Measurements from ENCODE around the gene ACAT1. TPM values are rescaled to one million over a fixed set of nuclear protein-coding genes. Genes with fewer than 3 reads are reported as not detected.
"Not testable (repeated sequence)": the region's sequence is repeated elsewhere in the genome, so short reads cannot be mapped to it uniquely, and the experiment has no call there.

The ACAT1 gene
- polyA plus RNA-seq (ENCODE audit: insufficient read length in 3 of 3), result 100 to 1,000 TPM in 2 of 3 donors, 10 to 100 TPM in 1; 92.4 to 126 (median 106) TPM

GRCh38 chr11:108121274-108122155, at the start of gene ACAT1:
Gene ACAT1, plus strand, starts transcription at chr11:108121567. Its CDS starts 40 bp downstream, at chr11:108121607.
- DNase-seq (ENCODE audit: low read depth in 3 of 3, low spot score in 2 of 3), result peak; percentile 54 to 87 (median 75)

DNA sequence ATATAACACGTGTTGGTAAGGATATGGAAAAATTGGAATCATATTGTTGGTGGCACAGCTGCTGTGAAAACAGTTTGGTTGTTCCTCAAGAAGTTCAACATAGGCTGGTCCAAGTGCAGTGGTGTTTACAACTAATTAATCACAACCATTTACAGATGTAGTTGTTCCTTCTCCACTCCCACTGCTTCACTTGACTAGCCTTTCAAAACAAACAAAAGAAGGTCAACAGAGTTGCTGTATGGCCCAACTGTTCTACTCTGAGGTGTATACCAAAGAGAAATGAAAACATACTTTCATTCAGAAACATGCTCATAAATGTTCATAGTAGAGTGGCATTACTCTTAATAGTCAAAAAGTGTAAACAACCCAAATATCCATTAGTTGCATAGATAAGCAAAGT, 36.6 kb upstream of the ACAT1 start:
- DNase-seq (ENCODE audit: low read depth in 3 of 3, low spot score in 2 of 3), result no peak

DNA sequence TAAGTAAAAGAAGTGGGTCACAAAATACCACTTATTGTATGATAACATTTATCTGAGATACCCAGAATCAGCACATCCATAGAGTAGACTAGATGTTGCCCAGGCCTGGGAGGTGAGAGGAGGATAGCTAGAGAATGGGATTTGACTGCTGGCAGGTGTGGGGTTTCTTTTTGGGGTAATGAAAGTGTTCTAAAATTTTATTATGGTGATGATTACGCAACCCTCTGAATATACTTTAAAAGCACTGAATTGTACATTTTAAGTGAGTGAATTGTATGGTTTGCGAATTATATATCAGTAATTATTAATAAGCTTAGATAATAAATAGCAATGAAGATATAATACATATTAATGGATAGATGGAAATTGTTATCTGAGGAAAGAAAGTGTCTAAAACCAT, 35.7 kb upstream of the ACAT1 start:
- DNase-seq (ENCODE audit: low read depth in 3 of 3, low spot score in 2 of 3), result no peak

GRCh38 chr11:108092134-108092533, 29.2 kb upstream of the ACAT1 start:
- DNase-seq (ENCODE audit: low read depth in 3 of 3, low spot score in 2 of 3), result no peak

GRCh38 chr11:108093128-108093904, 28.1 kb upstream of the ACAT1 start:
- no peak for DNase-seq (ENCODE audit: low read depth in 3 of 3, low spot score in 2 of 3)

DNA sequence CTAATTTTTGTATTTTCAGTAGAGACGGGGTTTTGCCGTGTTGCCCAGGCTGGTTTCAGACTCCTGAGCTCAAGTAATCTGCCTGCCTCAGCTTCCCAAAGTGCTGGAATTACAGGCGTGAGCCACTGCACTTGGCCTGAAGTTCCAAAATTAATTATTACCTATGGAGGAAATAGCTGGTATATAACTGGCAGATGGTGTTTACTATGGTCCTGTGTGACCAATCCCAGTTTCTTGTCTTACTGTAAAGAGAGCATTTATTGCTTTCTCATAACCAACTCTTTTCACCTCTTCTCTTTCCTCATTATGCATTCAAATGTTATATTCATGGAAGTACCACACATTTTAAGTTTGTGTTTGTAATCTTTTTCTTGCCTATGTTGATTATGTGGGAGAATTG, 24.2 kb upstream of the ACAT1 start:
- no peak for DNase-seq (ENCODE audit: low read depth in 3 of 3, low spot score in 2 of 3)

- no peak for DNase-seq (ENCODE audit: low read depth in 3 of 3, low spot score in 2 of 3)
Observed at GRCh38 chr11:108101090-108101775, 20.1 kb upstream of the ACAT1 start.

DNA sequence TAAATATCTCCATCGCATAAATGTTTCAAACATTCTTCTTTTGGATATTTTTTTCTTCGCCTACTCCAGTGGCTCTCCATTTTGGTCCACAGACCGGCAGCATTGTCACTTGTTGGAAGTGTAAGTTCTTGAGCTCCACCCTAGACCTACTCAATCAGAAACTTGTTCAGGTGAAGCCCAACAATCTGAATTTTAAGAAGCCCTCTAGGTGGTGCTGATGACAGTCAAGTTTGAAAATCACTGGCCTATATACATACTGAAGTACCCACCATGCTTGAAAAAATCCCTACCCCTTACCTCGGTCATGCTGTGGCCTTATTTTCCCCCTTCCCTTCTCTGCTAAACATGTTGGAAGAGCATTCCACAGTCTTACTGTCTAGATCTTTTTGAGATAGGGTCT, 10.2 kb upstream of the ACAT1 start:
- no peak for DNase-seq (ENCODE audit: low read depth in 3 of 3, low spot score in 2 of 3)

GRCh38 chr11:108112057-108112456, 9.3 kb upstream of the ACAT1 start:
- DNase-seq (ENCODE audit: low read depth in 3 of 3, low spot score in 2 of 3), result peak in 1 of 3 donors; percentile 15

- DNase-seq (ENCODE audit: low read depth in 3 of 3, low spot score in 2 of 3), result peak in 2 of 3 donors; percentile 13 to 39
Observed at GRCh38 chr11:108115500-108116140, 5.7 kb upstream of the ACAT1 start.

- peak in 1 of 3 donors; percentile 18 for DNase-seq (ENCODE audit: low read depth in 3 of 3, low spot score in 2 of 3)
Observed at GRCh38 chr11:108117746-108118371, 3.5 kb upstream of the ACAT1 start.

DNA sequence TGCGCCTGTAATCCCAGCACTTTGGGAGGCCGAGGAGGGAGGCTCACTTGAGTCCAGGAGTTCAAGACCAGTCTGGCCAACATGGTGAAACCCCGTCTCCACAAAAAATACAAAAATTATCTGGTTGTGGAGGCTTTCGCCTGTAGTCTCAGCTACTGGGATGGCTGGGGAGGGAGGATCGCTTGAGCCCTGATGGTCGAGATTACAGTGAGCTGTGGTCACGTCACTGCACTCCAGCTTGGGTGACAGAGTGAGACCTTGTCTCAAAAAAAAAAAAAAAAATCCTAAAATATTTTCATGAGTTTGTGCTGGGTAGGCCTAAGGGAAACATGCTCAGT, 462 bp upstream of the ACAT1 start:
- not testable (repeated sequence) for DNase-seq (ENCODE audit: low read depth in 3 of 3, low spot score in 2 of 3)

DNA sequence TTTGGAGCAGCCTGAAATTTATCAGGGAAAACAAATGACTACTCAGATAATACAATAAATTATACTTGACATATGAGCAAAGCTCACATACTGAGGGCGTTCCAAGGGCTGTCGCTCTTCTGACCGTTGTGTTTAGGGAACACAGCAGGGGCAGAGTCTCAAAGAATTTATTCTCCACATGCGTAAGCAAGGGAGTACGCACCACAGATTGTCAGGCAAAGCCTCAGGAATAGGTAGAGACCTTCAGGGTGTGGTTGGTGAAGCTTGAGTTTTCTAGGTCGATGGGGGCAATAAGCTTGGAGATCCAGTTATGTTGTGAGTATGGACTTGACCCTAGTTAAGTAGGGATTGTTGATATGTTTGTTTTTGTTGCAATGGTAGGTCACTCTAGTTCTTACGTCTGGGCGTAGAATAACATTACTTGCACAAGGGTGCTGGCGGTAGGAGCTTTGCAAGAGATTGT, 830 bp downstream of the ACAT1 start:
- peak in 2 of 3 donors; percentile 12 to 25 for DNase-seq (ENCODE audit: low read depth in 3 of 3, low spot score in 2 of 3)

- DNase-seq (ENCODE audit: low read depth in 3 of 3, low spot score in 2 of 3), result no peak
Observed at GRCh38 chr11:108125096-108125495, 3.7 kb downstream of the ACAT1 start.

DNA sequence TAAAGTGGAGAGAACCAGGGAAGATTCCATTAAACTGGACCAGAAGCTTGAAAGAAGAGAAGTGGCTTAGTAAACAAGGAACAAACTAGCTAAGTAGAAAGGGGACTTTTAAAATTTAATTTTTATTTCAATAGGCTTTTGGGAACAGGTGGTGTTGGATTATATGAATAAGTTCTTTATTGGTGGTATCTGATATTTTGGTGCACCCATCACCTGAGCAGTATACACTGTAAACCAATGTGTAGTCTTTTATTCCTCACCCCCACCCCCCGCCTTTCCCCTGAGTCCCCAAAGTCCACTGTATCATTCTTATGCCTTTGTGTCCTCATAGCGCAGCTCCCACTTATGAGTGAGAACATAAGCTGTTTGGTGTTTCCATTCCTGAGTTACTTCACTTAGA, 7.4 kb downstream of the ACAT1 start:
- DNase-seq (ENCODE audit: low read depth in 3 of 3, low spot score in 2 of 3), result no peak

DNA sequence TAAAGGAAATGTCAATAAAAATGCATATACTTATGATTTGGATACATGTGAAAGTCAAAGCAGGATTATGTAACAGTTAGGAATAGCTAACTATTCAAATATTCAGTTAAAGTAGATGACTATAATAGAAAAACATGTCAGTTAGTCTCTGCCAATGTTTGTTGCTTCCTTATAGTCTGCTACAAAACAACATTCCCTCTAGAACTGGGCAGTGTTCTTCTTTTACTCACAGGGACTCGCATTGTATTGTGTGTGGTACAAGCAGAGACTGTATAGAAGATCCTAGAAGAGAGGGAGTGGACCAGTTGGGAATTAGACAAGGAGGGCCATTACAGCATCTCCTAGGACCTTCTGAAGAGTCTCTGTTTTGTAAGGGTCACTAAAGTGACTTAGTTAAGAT, 10.6 kb downstream of the ACAT1 start:
- DNase-seq (ENCODE audit: low read depth in 3 of 3, low spot score in 2 of 3), result no peak

GRCh38 chr11:108132993-108133538, 11.7 kb downstream of the ACAT1 start:
- not testable (repeated sequence) for DNase-seq (ENCODE audit: low read depth in 3 of 3, low spot score in 2 of 3)

DNA sequence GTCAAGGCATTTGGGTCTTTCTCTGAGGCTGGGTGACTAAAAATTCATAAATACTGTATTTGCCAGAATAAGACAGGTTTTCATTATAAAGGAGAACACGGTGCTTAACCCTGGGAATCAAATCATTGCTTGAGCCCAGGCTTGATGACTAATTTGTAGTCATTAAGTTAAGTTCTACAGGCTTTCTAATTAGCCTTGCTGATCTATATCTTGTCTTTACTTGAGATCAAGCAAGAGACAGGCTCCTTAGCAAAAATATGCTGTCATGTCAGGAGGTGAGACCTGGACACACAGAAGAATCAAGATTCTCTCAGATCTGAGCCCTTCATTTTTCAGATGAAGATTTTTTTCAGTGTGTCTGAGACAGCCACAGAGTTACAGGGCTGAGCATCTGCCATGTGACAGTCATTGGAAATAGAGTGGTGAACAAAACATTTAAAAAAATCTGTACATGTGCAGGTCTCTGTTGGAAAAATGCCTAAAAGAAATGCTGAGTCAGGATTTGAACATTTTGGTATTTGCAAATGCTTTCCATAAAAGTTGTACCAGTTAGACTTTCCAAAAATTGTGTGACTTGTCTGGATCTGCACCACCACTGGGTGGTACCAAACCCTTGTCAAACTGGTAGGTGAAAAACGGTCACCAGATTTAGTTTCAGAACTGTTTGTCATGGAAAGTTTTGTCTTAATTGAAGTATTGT, 14.6 kb downstream of the ACAT1 start:
- no peak for DNase-seq (ENCODE audit: low read depth in 3 of 3, low spot score in 2 of 3)

DNA sequence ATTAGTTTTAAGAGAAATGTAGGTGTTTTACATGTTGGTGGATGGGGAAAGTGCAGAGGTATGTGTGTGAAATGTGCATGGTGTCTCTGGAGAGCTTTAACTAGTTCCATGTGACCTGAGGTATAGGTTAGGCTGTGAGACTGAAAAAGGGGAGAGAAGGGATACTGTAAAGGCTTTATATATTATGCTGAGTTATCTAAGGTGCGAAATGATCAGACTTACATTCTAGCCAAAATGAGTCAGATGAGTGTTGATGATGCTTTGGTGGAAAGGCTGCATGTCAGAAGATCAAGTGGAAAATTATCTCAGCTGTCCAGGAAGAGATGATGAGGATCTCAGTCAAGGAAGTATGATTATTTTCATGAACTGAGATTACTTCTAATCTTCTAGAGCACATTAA, 15.8 kb downstream of the ACAT1 start:
- no peak for DNase-seq (ENCODE audit: low read depth in 3 of 3, low spot score in 2 of 3)

Data from right renal cortex interstitium (tissue), 3 donors.